GM20431 (cell line): ENCODE data around the gene GAK.
"Not testable (repeated sequence)": the region's sequence is repeated elsewhere in the genome, so short reads cannot be mapped to it uniquely, and the experiment has no call there.

ENCODE experiments used
- in situ Hi-C: fragments of 300-500 bp; cut with MseI, MboI; formaldehyde crosslinking; loops from one replicate; pipeline ENCODE4 v1.15.0; 2020; ENCODE audit warnings: low sequenced_read_pairs; ENCODE audit not compliant: unreplicated experiment

Gene GAK

DNA sequence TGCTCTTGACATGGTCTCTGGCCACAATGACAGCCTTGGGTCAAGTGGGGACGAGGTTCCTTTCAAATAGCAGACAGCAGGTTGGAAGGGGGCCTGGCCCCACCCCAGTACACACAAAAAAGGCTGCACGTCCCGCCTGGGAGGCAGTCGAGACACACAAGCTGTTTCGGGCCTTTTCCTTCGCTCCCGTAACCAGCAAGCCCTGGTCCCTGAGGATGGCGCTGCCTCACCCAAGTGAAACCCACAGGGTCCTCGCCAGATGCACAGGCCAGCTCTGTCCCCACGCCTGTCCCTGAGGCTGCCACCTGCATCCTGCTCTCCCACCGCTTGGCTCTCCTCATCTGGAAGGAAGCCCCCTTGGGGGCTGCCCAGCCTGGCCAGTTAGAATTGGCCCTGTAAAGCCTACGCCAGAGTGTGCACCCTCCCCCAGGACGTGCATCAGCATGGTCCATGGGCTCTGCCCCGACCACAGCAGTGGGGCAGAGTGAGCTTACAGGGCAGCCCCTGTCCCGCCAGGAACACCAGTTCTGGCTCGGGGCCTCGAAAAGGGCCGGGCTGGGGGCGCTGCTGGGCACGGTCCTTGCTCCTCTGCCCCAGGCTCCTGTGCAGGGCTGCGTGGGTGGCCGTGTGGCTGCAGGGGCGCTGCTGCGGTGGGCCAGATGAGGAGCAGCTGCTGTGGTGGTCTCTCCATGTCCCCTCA, 108.2 kb downstream of the GAK start:
- in situ Hi-C loops: no loop called here

DNA sequence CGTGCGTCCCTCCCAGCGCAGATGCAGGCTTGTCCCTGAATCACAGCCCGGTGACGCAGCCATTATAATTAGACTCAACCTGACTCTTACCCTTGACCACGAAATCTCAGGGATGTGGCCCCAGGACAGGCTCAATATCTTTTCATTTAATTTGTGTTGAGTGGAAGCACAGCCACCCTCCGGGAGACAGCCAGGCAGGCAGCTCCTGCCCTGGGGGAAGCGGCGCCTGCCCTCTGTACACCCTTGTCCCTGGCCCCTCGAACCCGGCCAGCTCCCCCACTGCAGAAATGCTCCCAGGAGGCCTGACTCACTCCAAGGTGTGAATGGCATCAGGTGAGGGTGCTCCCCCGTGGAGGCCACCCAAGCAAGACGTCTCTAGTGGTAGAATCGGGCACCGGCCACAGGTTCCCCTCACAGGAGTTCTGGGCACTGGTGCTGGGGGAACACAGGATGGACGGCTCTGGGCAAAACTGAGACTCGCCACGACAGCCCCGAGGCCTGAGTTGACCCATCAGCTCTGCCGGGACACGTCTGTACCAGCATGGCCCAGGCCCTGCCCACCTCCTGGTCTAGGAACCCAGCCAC, 108.8 kb downstream of the GAK start:
- in situ Hi-C loops: no loop called here

DNA sequence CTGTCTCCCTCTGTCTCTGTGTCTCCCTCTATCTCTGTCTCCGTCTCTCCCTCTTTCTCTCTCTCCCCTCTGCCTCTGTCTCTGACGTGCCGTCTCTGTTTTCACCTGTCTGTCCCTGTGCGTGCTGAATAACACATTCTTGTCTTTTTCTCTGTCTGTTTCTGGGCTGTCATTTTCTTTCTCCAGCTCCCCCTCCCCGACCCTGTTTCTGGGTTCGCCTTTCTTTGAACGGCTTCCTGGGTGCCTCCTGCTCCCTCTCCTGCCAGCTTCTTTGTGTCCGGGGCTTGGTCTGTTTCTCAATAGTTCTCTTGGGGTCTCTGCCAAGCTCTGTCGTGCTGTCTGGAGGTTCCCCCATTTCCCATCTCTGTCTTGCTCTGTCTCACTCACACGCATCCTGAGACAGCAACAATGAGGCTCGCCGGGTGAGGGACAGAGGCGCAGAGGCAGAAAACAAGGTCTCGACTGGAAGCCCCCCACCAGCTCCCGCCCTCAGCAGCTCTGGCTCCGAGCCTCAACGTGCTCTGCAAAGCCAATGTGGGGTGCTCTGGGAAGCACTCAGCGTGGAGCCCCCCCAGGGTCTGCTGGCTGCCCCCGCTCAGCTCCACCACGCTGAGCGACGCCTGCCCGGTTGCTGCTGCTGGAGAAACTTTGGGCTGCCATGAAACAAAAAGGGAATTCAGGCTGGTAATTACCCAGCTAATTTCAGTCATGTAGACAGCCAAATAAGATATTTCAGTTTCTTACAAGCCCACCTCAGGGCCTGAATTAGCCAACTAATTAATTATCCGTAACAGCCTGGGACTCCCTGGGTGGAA, 109.5 kb downstream of the GAK start:
- in situ Hi-C loops: no loop called here

DNA sequence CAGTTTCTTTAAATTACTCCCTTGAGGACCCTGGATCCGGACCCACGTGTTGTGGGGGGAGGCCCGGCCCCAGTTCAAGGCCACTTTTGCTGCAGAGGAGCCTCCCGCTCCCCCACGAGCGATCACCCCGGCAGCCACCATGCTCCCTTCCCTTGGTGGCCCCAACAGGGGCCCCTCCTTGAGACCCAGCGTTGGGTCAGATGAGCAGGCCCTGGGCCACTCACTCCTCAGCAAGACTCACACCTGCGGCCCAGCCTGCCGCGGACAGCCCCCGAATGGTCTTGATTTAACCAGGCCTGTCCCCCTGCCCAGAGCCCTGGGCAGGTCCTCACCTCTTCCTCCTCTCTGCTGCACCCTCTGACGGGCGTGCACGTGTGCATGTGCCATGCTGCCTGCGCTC, 110.5 kb downstream of the GAK start:
- in situ Hi-C loops: no loop called here

DNA sequence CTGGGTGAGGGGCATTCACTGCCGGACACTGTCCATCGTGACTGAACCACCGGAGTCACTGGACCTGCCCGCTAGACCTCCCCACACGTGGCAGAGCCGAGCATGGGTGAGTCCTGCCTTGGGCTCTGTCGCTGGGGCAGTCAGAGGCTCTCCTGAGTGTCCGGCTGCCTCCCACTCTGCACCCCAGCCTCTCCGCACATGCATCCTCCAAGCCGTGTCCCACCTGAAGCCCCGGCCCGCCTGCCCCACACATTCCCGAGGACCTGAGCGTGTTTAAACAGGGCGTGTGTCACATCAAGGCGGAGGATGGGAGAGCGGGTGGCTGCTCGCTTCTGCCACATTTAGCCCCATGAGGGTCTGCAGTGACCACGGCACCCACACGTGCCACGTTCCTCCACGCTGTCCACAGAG, 110.9 kb downstream of the GAK start:
- in situ Hi-C loops: no loop called here

DNA sequence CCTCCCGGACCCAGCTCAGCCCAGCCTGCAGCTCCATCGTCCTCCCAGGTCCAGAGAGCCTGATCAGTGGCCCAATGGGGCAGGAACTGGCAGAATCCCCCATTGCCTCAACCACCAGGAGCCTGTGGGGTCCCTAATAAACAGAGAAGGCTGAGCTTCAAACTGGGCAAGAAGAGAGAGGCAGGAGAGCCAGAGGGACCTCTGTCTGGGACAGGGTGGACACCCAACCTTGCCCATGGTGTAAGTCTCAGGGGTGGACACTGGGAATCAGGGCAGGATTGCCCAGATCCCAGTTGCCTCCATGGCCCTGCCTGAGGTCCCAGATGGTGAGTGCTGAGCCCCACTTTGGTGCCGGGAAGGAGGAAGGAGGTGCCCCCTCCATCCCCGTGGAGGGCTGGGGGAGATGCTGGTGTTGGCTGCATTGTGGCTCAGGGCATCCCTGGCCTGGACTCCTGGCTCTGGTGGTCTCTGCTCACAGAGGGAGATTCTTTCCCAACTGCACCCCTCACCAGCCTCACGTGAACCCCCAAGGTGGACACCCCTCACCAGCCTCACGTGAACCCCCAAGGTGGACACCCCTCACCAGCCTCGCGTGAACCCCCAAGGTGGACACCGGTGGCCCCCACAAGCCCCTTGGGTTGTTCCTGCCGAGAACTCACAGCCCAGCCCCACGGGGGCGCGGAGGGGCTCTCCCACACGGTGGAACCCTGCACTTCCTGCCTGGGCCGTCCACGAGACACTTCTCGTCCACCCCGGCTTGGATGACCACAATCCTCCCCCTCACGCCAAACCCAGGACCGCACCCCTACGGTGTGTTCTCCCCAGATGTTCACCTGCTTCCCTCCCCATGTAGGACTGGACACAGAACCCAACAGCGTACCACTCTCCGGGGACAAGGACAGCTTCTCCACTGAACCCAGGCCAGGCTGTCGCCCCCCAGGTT, 111.6 kb downstream of the GAK start:
- in situ Hi-C loops: no loop called here

DNA sequence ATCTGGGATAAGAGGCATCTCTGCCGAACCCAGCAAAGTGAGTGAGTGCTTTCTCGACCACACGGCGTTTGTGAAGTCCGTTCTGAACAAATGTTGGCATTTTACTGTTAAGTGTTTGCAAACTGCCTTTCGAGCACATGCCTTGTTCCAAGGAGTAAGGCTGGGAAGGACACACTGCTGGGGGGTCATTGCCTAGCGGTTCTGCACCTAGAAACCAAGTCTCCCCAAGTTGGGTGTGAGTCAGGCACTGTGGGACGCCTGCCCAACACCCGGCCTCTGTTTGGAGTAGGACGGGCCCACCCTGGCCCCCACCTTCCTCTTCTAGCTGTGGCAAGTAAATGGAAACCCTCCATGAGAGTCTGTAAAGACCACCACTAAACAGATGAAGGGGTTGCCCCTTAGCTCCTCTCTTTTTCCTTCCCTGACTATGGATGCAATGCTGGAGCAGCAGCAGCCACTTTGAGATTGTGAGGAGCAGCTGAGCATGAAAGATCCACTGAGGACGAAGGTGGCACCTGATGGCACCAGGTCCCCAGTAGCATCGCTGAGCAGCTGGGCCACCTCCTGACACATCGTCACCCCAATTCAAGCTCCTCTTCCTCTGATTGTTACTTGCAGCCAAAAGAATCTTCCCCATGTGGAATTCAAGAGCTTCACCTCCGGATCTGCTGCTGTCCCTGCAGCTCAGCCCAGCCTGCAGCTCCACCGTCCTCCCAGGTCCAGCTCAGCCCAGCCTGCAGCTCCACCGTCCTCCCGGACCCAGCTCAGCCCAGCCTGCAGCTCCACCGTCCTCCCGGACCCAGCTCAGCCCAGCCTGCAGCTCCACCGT, 112.5 kb downstream of the GAK start:
- in situ Hi-C loops: no loop called here

DNA sequence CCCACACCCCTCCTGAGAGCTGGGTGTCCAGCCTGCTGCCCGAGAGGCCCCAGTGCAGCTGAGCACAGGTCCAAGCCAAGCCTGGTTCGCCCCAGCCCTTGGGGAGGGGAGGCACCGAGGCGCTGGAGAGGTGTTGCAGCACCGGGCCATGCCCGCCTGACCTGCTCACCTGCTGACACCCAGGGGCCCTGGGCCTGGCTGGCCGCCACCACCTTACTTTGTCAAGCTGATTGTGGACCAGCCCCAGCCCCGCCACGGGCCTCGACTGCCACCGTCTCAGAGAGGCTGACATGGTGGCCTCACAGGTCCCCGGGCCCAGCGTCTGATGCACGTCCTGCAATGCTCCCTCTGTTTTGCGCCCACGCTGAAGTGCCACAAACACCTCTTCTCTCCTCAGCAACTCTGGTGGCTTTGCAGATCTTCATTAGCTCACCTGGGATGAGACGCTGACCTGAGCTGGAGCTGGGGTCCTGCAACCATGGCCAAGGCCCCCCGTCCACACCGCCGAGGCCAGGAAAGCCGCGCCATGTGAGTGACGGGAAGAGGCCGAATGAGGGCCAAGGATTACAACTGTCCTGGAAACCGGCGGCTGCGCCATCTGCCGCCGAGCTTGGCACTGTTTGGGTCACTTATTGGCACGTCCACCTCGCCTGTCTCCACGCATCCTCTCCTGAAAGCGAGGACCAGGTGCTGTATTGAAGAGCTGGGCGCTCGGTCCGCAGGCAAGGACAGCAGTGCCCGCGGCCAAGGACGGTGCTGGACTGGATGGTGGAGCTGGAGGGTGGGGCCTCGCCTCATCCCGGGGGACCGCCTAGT, 113.8 kb downstream of the GAK start:
- in situ Hi-C loops: no loop called here

DNA sequence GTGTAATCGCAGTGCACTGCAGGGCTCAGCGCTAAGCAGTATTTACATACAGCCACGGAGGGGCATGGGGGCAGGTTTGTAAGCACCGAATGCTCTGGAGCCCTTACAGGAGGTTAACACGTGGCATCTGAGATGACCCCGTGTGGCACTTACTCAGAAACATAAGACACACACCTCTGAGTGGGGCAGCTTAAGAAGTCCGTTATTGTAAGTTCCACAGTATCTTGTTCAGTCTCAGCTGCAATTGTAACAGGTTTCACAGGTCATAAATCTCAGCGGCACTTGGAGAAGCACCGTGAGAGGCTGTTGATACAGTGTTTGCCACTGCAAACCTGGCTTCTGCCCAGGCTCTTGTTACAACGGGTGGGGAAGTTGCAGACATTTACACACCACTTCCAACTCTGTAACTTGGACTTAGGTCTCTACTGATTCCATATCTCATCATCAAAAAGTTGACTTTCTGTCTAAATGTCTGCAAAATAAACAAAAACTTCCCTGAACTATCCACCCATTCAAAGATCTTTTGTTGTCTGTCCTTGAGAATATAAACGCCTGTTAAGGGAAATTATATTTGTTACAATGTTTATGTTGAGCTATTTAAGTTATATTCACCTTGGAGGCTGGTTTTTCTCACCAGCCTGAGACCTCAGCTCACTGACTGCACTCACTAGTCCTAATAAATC, 116.5 kb downstream of the GAK start:
- in situ Hi-C loops: no loop called here

DNA sequence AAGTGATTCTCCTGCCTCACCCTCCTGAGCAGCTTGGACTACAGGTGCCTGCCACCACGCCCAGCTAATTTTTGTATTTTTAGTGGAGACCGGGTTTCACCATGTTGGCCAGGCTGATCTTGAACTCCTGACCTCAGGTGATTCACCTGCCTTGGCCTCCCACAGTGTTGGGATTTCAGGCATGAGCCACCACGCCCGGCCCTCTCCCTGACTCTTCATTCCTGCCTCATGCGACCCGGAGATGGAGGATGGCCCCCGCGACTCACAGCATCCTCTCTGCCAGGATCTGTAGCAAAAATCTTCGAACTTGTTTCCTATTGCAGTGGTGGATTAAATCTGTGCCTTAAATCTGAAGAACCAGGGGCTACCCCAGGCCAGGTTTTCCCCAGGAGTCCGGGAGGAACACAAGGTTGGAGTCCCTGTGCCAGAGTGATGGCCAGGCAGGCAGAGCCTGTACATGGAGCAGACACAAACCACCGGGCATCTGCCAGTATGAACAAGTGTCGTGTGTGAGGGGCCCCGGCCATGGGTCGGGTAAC, 117.7 kb downstream of the GAK start:
- in situ Hi-C loops: no loop called here

DNA sequence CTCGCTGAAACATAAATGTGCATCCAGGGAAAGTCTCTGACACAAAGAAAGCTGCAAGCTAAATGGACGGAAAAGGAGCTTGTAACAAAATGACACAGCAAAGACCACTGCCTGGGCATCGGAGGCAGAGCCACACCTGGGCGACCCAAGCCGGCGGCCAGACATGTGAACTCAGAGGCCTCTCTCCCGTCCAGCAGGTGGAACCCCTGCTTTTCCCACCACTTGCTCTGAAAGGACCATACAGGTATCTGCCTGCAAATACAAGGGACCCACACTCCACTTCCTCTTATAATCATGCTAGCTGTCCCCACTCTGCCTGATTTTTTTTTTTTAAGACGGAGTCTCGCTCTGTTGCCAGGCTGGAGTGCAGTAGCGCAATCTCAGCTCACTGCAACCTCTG, 118.2 kb downstream of the GAK start:
- in situ Hi-C loops: no loop called here

DNA sequence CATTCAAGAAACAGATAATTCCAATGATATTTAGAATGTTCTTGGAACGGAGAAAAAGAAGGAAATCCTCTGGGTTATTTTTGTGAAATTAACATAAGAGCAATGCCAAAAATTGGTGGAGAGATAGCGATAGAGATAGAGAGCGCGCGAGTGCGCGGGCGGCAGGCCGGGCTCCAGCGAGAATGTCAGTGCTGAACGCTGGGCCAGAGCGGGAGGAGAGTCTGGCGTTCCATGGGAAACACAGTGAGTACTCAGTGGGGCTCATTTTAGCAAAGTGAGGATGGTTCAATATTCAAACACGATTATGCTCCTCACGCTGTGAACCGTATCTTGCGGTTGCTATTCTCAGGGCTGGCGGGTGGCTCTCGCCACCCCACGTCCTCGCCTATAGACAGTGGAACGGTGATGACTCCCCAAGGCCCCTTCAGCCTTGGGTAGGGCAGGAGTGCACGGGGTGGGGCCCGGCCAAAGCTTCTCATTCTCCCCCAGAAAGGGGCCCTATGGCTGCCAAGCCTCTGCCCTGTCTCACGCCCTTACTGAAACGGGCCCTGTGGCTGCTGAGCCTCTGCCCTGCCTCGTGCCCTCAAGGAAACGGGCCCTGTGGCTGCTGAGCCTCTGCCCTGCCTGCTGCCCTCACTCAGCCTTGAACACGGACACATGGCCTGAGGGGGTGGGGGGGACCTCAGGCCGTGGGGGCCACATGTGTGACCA, 123.1 kb downstream of the GAK start:
- in situ Hi-C loops: no loop called here

DNA sequence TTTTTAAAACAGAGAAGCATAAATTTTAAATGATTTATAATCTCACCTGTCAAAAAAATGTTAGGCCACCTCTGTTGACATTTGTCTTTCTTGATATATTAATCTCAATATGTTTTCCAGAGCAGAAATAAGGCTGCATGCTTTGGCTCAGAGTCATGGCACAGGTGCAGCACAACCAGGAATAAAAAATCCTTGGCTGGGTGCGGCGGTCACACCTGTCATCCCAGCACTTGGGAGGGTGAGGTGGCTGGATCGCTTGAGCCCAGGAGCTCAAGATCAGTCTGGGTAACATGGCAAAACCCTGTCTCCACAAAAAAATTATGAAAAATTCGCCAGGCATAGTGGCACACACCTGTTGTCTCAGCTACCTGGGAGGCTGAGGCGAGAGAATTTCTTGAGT, 124.3 kb downstream of the GAK start:
- in situ Hi-C loops: no loop called here

DNA sequence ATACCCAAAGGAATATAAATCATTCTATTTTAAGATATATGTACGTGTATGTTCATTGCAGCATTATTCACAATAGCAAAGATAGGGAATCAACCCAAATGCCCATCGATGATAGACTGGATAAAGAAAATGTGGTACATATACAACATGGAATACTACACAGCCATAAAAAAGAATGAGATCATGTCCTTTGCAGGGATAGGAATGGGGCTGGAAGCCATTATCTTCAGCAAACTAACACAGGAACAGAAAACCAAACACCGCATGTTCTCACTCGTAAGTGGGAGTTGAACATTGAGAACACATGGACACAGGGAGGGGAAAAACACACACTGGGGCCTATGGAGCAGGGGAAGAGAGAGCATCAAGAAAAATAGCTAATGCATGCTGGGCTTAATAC, 125.1 kb downstream of the GAK start:
- in situ Hi-C loops: not testable (repeated sequence)

DNA sequence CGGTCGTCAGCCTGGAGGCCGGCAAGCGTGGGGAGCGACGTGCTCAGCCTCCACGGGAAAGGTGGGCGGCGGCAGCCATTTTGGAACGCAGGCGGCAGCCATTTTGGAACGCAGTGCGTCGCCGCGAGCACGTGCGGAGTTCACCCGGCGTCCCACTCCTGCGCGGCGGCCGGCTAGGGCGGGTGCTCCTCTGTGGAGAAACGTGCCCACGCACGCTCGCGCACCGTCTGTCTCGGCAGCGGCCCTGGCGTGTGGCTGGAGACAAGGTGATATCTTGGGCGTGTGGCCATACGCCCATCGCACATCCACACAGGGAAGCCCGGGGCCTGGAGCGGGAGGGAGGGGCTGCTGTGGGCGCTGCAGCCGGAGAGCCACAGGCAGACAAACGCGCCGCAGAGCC, 127.3 kb downstream of the GAK start:
- in situ Hi-C loops: no loop called here

DNA sequence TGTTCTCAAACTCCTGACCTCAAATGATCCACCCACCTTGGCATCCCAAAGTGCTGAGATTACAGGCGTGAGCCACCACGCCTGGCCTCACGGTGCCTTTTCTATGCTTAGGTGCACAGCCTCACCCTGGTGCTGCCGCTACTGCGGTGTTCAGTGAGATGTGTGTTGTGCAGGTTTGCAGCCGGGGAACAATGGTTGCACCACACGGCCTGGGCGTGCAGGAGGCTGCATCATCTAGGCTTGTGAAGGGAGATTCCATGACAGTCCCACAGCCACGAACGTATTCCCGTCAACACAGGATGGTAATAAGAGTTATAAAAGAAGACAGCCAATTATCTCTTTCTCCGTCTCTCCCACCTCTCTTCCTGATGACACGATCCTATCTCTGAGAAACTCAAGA, 128.2 kb downstream of the GAK start:
- in situ Hi-C loops: no loop called here

DNA sequence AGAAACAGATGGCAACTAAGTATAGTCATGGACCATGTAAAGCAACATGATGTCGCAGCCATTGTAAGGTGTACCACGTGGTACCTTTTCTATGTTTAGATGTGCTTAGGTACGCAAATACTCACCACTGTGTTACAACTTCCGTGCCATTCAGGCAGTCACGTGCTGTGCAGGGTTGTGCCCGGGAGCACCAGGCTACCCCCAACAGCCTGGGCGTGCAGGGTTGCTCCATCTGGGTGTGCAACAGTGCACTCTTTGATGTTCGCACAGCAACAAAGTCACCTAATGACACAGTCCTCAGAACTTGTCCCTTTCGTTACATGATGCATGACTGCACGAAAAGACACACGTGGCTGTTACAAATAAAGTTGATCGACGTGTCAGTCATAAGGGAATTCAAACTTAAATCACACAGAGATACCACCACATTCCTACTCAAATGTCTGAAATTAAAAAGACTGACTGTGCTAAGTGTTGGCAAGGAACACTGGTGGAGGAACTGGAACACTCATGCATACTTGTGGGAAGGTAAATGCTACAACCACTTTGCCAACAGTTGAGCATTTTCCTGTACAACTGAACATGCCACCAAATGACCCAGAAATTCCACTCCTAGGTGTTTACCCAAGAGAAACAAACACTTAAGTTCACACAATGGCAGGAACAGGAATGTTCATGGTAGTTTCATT, 130.5 kb downstream of the GAK start:
- in situ Hi-C loops: no loop called here
